HG03097 (cell line): Measurements from ENCODE around the gene MAPK4.
"Not testable (repeated sequence)": the region's sequence is repeated elsewhere in the genome, so short reads cannot be mapped to it uniquely, and the experiment has no call there.

Experiments
- ATAC-seq: cut with Tn5 transposase; IDR thresholded peaks from one replicate; pipeline ENCODE4 v1.9.1; 2021; ENCODE audit not compliant: unreplicated experiment, low FRiP score

MAPK4 gene

GRCh38 chr18:50559752-50560680 is at the start of gene MAPK4:
MAPK4 (plus strand) TSS chr18:50560087; CDS start chr18:50663959, 103,872 bp downstream.
- no peak for ATAC-seq

GRCh38 chr18:50517277-50517676 is 42.6 kb upstream of the MAPK4 start:
- not testable (repeated sequence) for ATAC-seq

GRCh38 chr18:50518787-50519546 is 40.9 kb upstream of the MAPK4 start:
- no peak for ATAC-seq

- no peak for ATAC-seq
These were observed 36.7 kb upstream of the MAPK4 start for GRCh38 chr18:50523165-50523564.

GRCh38 chr18:50527636-50528307 is 32.1 kb upstream of the MAPK4 start:
- no peak for ATAC-seq

- ATAC-seq, result no peak
These were observed 31.1 kb upstream of the MAPK4 start for GRCh38 chr18:50528806-50529205.

GRCh38 chr18:50533822-50534221 is 26.1 kb upstream of the MAPK4 start:
- not testable (repeated sequence) for ATAC-seq

- ATAC-seq, result not testable (repeated sequence)
These were observed 15.4 kb upstream of the MAPK4 start for GRCh38 chr18:50544476-50544875.

GRCh38 chr18:50545936-50546335 is 14.0 kb upstream of the MAPK4 start:
- ATAC-seq, result no peak

GRCh38 chr18:50548160-50548559 is 11.7 kb upstream of the MAPK4 start:
- ATAC-seq, result no peak

GRCh38 chr18:50551651-50552050 is 8.2 kb upstream of the MAPK4 start:
- not testable (repeated sequence) for ATAC-seq

GRCh38 chr18:50558157-50558556 is 1.7 kb upstream of the MAPK4 start:
- no peak for ATAC-seq

- ATAC-seq, result no peak
These were observed 737 bp upstream of the MAPK4 start for GRCh38 chr18:50558948-50559751.

GRCh38 chr18:50560681-50561629 is 1.1 kb downstream of the MAPK4 start:
- ATAC-seq, result no peak

GRCh38 chr18:50562258-50562657 is 2.4 kb downstream of the MAPK4 start:
- ATAC-seq, result not testable (repeated sequence)

- no peak for ATAC-seq
These were observed 2.8 kb downstream of the MAPK4 start for GRCh38 chr18:50562686-50563085.

- ATAC-seq, result no peak
These were observed 3.5 kb downstream of the MAPK4 start for GRCh38 chr18:50563376-50563775.

GRCh38 chr18:50569930-50570329 is 10.0 kb downstream of the MAPK4 start:
- no peak for ATAC-seq

GRCh38 chr18:50571606-50572005 is 11.7 kb downstream of the MAPK4 start:
- ATAC-seq, result no peak
